Adrenal gland (tissue), 12 donors: ENCODE results near the gene ITGB3. TPM values are rescaled to one million over a fixed set of nuclear protein-coding genes. Genes with fewer than 3 reads are reported as not detected.

Experiments
- DNase-seq, 7 donors: peaks; one replicate each; pipeline ENCODE4 v3.0.0-alpha.2; 2019 to 2020
- H3K27ac ChIP-seq, 5 donors: fragments of 200-600 bp; sonication (generic) in 4 of 5; 1 replicate in 3 of 5; 2 replicates in 2 of 5; pipeline versions ENCODE4 v1.5.1 to v1.8.0; 2016 to 2020; ENCODE audit warnings: mild to moderate bottlenecking in 1 of 5
- H3K27me3 ChIP-seq: fragments of 200-600 bp; 2 replicates; pipeline ENCODE4 v1.8.0; 2021
- H3K36me3 ChIP-seq, 2 donors: fragments of 200-600 bp; replicated peaks in 1 of 2; 1 replicate in 1 of 2; 2 replicates in 1 of 2; pipeline versions ENCODE4 v1.5.1 to v1.8.0; 2018 to 2022
- H3K4me1 ChIP-seq, 2 donors: fragments of 200-600 bp; replicated peaks in 1 of 2; 1 replicate in 1 of 2; 2 replicates in 1 of 2; pipeline versions ENCODE4 v1.5.1 to v1.8.0; 2018 to 2021
- H3K4me3 ChIP-seq, 4 donors: fragments of 200-600 bp; sonication (generic) in 3 of 4; one replicate each; pipeline ENCODE4 v1.5.1; 2016 to 2018
- H3K9me3 ChIP-seq, 3 donors: fragments of 200-600 bp; sonication (generic) in 1 of 3; replicated peaks in 1 of 3; 1 replicate in 2 of 3; 2 replicates in 1 of 3; pipeline versions ENCODE4 v1.5.1 to v1.8.0; 2016 to 2021
- POLR2A ChIP-seq, 2 donors: fragments of 450-650 bp; IDR thresholded peaks; one replicate each; pipeline ENCODE4 v1.6.1; 2017; ENCODE audit warnings: antibody characterized with exemption in 2 of 2, mild to moderate bottlenecking in 2 of 2, moderate library complexity in 1 of 2
- WGBS, 4 donors: extraction: QIAGEN DNeasy Blood & Tissue Kit in 2 of 4; methylation state at CpG; one replicate each; pipeline versions ENCODE4 v1.1.5 to v1.1.7; 2013 to 2017; 5-methylcytosine and 5-hydroxymethylcytosine counted together
- intact Hi-C, 2 donors: fragments of 100-400 bp; cut with DNase I; formaldehyde crosslinking; loops; one replicate each; pipeline versions ENCODE4 v1.14.1 to v1.15.0; 2022 to 2023
- polyA plus RNA-seq, 3 donors: library from polyadenylated mRNA; stranded (reverse); fragments of 200-250 nt in 2 of 3; fragments of 350-450 nt in 1 of 3; fragmentation: Illumina TruSeq in 1 of 3; extraction: RNeasy Lipid Tissue Mini Kit (QIAGEN cat#74804) in 1 of 3; gene quantifications; one replicate each; pipeline ENCODE4 v1.2.3, GENCODE V29; 2013 to 2014
- total RNA-seq, 9 donors: library from RNA; depleted of rRNA in 4 of 9; stranded (reverse); fragments of >200 nt in 4 of 9; fragments of 120-200 nt in 1 of 9; fragmentation: NEBNext Ultra II Directional in 1 of 9; extraction: Animal tissue kit (Norgen Biotek cat#: 25700) in 1 of 9; gene quantifications; one replicate each; pipeline versions ENCODE4 v1.1.0 to v1.2.4, GENCODE V29; 2013 to 2023
- TF ChIP-seq, protein P1 (sequence below), 6 experiments: fragments of 450-650 bp in 4 of 6; fragments of 200-600 bp in 2 of 6; sonication (generic) in 1 of 6; IDR thresholded peaks; 1 replicate in 5 of 6; 2 replicates in 1 of 6; pipeline versions ENCODE4 v1.5.1 to v1.8.0; 2016 to 2021; ENCODE audit warnings: antibody characterized with exemption in 6 of 6, mild to moderate bottlenecking in 2 of 6, moderate library complexity in 1 of 6
- donor health status: healthy with polysubstance abuse.
- donor health status: Bipolar disorder and iron deficiency.
- donor health status: DM: yes; HTN: yes; CAD: no.
- donor health status: DM: no; HTN: no; CAD: no.
- donor health status: DM: no; HTN: no; CAD: no.
- donor health status: DM: yes; HTN: yes; CAD: no.

ITGB3 gene
- total and polyA plus RNA-seq, 12 donors = 0.12 to 3.7 (median 1.5) TPM

DNA sequence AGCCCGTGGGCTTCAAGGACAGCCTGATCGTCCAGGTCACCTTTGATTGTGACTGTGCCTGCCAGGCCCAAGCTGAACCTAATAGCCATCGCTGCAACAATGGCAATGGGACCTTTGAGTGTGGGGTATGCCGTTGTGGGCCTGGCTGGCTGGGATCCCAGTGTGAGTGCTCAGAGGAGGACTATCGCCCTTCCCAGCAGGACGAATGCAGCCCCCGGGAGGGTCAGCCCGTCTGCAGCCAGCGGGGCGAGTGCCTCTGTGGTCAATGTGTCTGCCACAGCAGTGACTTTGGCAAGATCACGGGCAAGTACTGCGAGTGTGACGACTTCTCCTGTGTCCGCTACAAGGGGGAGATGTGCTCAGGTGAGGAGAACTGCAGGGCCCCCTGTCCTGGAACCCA lies 38.6 kb downstream of the ITGB3 start:
- Histone ChIP-seq H3K9me3 (no peaks in the 10 kb centered on the region), H3K27me3 (no peaks in the 10 kb centered on the region), H3K27ac (no peak overlapping the region), H3K36me3 (no peaks in the 10 kb centered on the region), H3K4me1 (peaks cover 0 to 13% of the 10 kb centered on the region in 2 donors), H3K4me3 (no peak overlapping the region)
- 82 to 93% (median 89%) methylated on average over 6 to 14 of the region's 14 CpGs for WGBS, 4 donors
- TF ChIP-seq POLR2A (IDR thresholded peaks at IDR 0.05) = no peak
- TF ChIP-seq, protein P1, sequence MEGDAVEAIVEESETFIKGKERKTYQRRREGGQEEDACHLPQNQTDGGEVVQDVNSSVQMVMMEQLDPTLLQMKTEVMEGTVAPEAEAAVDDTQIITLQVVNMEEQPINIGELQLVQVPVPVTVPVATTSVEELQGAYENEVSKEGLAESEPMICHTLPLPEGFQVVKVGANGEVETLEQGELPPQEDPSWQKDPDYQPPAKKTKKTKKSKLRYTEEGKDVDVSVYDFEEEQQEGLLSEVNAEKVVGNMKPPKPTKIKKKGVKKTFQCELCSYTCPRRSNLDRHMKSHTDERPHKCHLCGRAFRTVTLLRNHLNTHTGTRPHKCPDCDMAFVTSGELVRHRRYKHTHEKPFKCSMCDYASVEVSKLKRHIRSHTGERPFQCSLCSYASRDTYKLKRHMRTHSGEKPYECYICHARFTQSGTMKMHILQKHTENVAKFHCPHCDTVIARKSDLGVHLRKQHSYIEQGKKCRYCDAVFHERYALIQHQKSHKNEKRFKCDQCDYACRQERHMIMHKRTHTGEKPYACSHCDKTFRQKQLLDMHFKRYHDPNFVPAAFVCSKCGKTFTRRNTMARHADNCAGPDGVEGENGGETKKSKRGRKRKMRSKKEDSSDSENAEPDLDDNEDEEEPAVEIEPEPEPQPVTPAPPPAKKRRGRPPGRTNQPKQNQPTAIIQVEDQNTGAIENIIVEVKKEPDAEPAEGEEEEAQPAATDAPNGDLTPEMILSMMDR (IDR thresholded peaks at IDR 0.05) = no peak
- no peak for DNase-seq
- intact Hi-C loops = no loop called here

DNA sequence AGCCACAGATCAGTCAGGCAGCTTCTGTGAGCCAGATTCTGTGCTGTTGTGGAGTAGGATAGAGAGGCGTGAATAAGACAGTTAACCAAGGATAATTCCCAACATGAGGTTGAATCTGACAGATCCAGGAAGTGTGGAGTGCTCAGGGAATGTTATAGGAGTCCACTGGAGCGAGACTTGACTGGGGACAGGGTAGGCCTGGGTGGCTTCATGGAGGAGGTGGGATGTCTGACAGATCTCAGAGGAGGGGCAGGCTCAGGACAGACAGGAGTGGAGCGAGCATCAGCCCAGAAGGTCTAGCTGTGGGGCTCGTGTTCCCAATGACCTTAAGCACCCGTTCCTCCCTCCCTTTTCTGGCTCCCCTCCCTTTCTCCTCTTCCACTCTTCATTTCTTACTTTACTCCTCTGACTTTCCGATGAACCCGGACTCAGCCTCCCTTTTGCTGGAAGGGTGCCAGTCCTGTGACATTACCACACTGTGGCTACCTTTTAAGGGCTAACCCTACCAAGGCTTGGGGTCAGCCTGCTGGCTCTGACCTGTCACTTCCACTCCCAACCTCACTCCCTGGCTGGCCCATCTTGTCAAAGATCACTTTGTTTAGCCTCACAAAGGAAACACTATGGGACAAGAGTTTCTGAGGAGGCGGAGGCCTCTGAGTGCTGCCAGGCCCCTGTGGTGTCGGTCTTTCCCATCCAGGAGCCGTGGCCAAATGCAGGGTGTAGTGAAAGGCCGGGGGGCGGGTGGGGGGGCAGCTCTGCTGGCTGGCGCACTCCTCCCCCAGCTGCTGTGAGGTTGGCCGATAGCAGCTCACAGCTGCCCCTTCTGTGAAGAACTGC lies 41.6 kb downstream of the ITGB3 start:
- Histone ChIP-seq H3K27ac (peak overlapping the region in 1 of 5 donors; percentile 67), H3K27me3 (no peaks in the 10 kb centered on the region), H3K4me1 (peaks cover 0 to 14% of the 10 kb centered on the region in 2 donors), H3K9me3 (no peaks in the 10 kb centered on the region), H3K36me3 (no peaks in the 10 kb centered on the region), H3K4me3 (no peak overlapping the region)
- DNase-seq = peak in 1 of 7 donors; percentile 22
- intact Hi-C loops = no loop called here
- 77 to 84% (median 81%) methylated on average over 9 to 14 of the region's 14 CpGs for whole genome bisulfite sequencing, 4 donors
- TF ChIP-seq, protein P1 (IDR thresholded peaks at IDR 0.05) = no peak
- no peak for TF ChIP-seq POLR2A (IDR thresholded peaks at IDR 0.05)

GRCh38 chr17:47295874-47296255 lies 42.2 kb downstream of the ITGB3 start:
- no peaks in the 10 kb centered on the region for H3K9me3 ChIP-seq
- no peaks in the 10 kb centered on the region for H3K36me3 ChIP-seq
- no peak overlapping the region for H3K4me3 ChIP-seq
- H3K4me1 ChIP-seq = peaks cover 0 to 14% of the 10 kb centered on the region in 2 donors
- TF ChIP-seq POLR2A (IDR thresholded peaks at IDR 0.05) = no peak
- TF ChIP-seq, protein P1 (IDR thresholded peaks at IDR 0.05) = no peak
- H3K27me3 ChIP-seq = no peaks in the 10 kb centered on the region
- peak overlapping the region in 1 of 5 donors; percentile 34 for H3K27ac ChIP-seq
- intact Hi-C loops = no loop called here
- no peak for DNase-seq
- WGBS, 4 donors = 82 to 87% (median 86%) methylated on average over 3 to 6 of the region's 6 CpGs

DNA sequence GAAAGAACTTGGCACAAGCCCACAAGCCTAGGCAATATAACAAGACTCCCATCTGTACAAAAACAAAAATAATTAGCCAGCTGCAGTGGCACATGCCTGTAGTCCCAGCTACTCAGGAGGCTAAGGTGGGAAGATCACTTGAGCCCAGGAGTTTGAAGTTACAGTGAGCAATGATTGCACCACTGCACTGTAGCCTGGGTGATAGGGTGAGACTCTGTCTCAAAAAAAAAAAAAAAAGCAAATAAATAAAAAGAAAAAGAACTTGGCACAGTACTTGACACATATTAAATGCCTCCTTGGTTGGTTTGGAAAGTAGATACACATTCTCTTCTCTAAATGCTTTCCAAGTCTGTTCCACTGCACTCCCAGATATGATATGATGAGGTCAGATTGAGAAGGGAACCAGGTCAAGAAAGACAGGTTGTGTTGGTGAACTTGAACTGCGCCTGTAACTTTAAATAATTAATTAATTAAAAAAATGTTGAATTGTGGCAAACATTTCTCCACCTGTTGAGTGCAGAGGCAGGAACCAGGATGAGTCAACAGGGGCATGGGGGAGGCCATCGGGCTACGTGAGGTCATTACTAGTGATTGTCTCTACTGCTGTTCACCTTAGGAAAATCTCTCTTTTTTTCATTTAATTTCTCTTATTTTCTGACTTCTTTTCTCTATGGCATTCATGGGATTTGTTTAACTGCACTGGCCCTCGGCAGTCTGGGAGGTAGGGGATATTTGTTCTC lies 44.2 kb downstream of the ITGB3 start:
- 81 to 84% (median 83%) methylated on average over 4 of the region's 4 CpGs for WGBS, 4 donors
- TF ChIP-seq, protein P1 (IDR thresholded peaks at IDR 0.05) = no peak
- no peak for TF ChIP-seq POLR2A (IDR thresholded peaks at IDR 0.05)
- no peak overlapping the region for H3K4me3 ChIP-seq
- H3K9me3 ChIP-seq = no peaks in the 10 kb centered on the region
- intact Hi-C loops = no loop called here
- no peaks in the 10 kb centered on the region for H3K36me3 ChIP-seq
- no peak overlapping the region for H3K27ac ChIP-seq
- peaks cover 0 to 14% of the 10 kb centered on the region in 2 donors for H3K4me1 ChIP-seq
- H3K27me3 ChIP-seq = no peaks in the 10 kb centered on the region
- DNase-seq = peak in 3 of 7 donors; percentile 37 to 52 (median 46)
